Epithelial cell of proximal tubule (primary cell): ENCODE measurements around the gene BRD3OS. TPM values are rescaled to one million over a fixed set of nuclear protein-coding genes. Genes with fewer than 3 reads are reported as not detected.

Experiments
- DNase-seq: peaks from one replicate; pipeline ENCODE4 v3.0.0-alpha.2; 2011; ENCODE audit warnings: low read depth
- H3K4me3 ChIP-seq: 2 replicates; pipeline ENCODE4 v1.5.1; 2011; ENCODE audit warnings: low read depth, mild to moderate bottlenecking, low read length
- CTCF ChIP-seq: conservative IDR thresholded peaks from 2 replicates; pipeline ENCODE4 v1.5.1; 2012; ENCODE audit warnings: low read depth, mild to moderate bottlenecking, low read length
- total RNA-seq: library from RNA; depleted of rRNA; stranded (reverse); fragments of >200 nt; gene quantifications from 2 replicates; pipeline ENCODE4 v1.2.3, GENCODE V29; 2015

Gene BRD3OS
- total RNA-seq, 1 donor from 2014 or later = 22.7 TPM

- TF ChIP-seq CTCF = no peak
These were observed 12.4 kb downstream of the BRD3OS start for GRCh38 chr9:134037641-134038040.

GRCh38 chr9:134039386-134040175 lies 14.3 kb downstream of the BRD3OS start:
- H3K4me3 ChIP-seq = no peak overlapping the region
- no peak for DNase-seq
- no peak for TF ChIP-seq CTCF

More at GRCh38 chr9:134037641-134038040, 12.4 kb downstream of the BRD3OS start:
- no peak overlapping the region for H3K4me3 ChIP-seq
- no peak for DNase-seq

- DNase-seq = no peak
- no peak for TF ChIP-seq CTCF
- H3K4me3 ChIP-seq = no peak overlapping the region
These were observed 14.9 kb downstream of the BRD3OS start for GRCh38 chr9:134040176-134040565.

GRCh38 chr9:134040781-134041648 lies 15.7 kb downstream of the BRD3OS start:
- H3K4me3 ChIP-seq = no peak overlapping the region
- TF ChIP-seq CTCF = no peak
- DNase-seq = no peak

GRCh38 chr9:134041649-134041962 lies 16.3 kb downstream of the BRD3OS start:
- no peak for TF ChIP-seq CTCF
- H3K4me3 ChIP-seq = no peak overlapping the region
- no peak for DNase-seq

- no peak for DNase-seq
- no peak for TF ChIP-seq CTCF
- no peak overlapping the region for H3K4me3 ChIP-seq
These were observed 18.3 kb downstream of the BRD3OS start for GRCh38 chr9:134043531-134043988.
